Activated CD4-positive, CD25-positive, alpha-beta regulatory T cell (primary cell): ENCODE measurements around the gene ERBB4.
"Not testable (repeated sequence)": the region's sequence is repeated elsewhere in the genome, so short reads cannot be mapped to it uniquely, and the experiment has no call there.

Experiments used
- DNase-seq, 4 experiments: peaks; one replicate each; lab custom pipeline; 2025; lab: John Stamatoyannopoulos, UW

The ERBB4 gene

DNA sequence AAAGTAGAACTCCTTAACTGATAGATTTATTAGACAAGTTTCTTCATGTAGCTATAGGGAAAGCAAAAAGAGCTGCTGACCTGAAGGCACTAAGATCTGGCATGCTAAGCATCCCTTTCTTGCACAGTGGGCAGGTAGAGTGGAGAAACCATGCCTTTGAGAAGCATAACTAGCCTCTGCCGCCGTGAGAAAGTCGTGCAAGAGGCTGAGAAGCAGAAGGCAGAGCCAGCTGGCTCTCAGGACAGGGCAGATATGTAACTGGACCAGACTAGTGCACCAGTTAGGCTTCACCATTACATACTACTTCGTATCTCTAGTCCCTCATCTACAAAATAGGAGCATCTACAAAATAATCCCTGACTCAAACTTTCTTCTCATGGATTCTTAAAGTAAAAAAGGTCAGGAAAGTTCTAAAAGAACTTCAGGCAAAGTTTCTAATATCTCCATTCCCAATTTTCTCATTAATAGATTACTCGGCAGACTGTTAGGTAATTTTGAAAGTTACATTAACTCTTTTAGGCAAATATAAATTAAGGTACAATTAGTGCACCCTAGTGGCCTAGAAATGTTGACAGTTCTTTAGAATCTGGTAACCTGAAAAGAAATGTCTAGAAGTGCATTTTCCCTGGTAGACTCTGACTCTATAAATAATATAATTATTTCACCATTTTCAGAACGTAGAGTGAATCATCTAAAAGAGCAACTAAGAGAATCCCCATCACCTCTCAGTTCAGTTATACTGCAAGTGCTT is 10.3 kb downstream of the ERBB4 start:
- no peak for DNase-seq

DNA sequence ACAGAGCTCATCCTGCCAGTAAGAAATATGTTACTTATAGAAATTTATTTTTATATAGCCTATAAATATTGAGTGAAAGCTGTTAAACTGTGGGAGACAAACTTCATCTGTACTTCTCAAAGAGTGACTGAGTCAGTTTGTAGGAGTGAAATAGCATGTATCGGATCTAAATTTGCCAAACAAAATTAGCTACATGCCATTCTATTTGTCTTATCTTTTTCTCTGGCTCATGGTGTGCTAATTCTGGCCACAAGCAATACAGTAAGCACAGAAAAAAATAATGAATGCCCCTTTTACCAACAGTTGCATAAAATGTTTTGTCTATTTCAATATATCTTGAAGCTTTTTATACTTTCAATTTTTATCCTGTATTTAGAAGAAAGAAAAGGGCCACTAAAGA is 12.5 kb downstream of the ERBB4 start:
- DNase-seq, result no peak

- no peak for DNase-seq
Observed at GRCh38 chr2:212523756-212524155, 14.8 kb downstream of the ERBB4 start.

DNA sequence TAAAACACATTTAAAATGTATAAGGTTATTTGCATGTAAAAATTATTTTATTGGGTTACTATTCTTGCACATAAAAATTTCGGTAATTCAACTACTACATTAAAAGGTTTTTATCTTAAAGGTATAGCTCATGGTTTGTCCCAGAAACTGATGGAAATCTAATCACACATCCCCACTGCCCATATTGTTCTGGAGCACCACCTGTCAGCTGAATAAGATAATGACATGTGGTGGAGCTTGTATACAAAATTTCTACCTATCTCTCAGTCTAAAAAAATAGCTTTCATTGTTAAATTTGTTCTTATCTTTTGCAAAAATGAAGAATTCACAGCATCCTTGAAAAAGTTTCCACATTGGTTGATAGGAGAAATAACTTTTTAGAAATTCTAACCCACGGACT is 18.3 kb downstream of the ERBB4 start:
- DNase-seq, result no peak

DNA sequence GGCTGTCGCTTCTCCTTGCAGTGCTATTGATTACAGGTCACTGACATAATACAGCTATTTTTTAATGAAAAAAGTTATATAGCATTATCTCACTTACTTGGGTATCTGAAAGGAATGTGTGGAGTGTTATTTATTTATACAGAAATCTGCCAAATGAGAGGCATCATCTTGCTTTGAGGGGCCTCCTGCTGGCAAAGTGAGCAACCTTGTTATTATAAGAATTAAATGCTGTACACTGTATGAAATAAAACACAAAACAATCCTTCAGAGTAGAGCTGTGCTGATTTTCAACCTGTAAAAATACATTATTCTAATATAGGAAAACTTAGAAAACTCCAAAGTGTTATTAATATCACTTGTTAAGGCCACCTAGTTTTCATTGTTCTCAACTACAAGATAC is 20.9 kb downstream of the ERBB4 start:
- no peak for DNase-seq

GRCh38 chr2:212505586-212505985 is 33.0 kb downstream of the ERBB4 start:
- no peak for DNase-seq

DNA sequence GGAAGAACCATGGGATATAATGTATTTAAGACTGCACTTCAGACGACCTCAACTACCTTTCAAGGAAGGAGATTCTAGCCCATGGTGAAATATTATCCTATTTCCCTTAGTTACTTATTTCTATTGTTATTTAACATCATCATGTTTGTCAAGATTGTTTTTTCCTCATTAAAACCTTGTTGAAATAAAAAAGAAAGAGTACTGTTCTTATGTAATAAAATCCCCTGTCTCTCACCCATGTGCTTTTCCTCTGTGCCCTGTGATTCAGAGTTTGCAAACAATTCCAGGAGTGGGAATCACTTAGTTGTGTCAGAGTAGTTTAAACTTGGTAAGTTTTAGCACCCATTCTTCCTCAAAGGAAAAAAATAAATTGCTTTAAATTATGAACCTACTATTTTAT is 43.6 kb downstream of the ERBB4 start:
- no peak for DNase-seq

- no peak for DNase-seq
Observed at GRCh38 chr2:212494418-212495020, 44.1 kb downstream of the ERBB4 start.

GRCh38 chr2:212489719-212490346 is 48.8 kb downstream of the ERBB4 start:
- no peak for DNase-seq

- DNase-seq, result no peak
Observed at GRCh38 chr2:212488611-212489010, 50.0 kb downstream of the ERBB4 start.

- DNase-seq, result no peak
Observed at GRCh38 chr2:212484563-212485080, 54.0 kb downstream of the ERBB4 start.

GRCh38 chr2:212480447-212480846 is 58.2 kb downstream of the ERBB4 start:
- DNase-seq, result no peak

- DNase-seq, result no peak
Observed at GRCh38 chr2:212477571-212477970, 61.0 kb downstream of the ERBB4 start.

DNA sequence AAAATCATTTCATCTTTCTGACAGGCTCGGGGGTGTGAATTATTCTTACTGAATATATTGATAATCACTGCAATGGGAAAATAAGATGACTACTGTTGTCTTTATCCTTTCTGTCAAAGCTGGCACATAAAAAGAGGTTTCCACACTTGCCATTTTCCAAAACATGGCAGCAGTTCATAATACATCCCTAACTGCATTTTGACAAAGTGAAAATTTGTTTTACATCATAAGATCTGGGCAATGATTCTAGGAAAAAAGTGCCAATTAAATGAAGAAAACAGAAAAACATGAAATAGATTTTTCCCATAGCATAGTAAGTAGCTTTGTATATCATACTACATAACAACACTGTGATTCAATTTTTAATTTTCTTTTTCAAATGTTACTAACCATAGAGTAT is 65.4 kb downstream of the ERBB4 start:
- DNase-seq, result no peak

DNA sequence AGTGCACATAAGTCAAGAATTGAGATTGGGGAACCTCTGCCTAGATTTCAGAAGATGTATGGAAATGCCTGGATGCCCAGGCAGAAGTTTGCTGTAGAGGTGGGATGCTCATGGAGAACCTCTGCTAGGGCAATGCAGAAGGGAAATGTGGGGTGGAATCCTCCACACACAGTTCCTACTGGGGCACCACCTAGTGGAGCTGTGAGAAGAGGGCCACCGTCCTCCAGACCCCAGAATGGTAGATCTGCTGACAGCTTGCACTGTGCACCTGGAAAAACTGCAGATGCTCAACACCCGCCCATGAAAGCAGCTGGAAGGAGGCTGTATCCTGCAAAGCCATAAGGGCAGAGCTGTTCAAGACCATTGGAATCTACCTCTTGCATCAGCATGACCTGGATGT is 71.1 kb downstream of the ERBB4 start:
- not testable (repeated sequence) for DNase-seq

DNA sequence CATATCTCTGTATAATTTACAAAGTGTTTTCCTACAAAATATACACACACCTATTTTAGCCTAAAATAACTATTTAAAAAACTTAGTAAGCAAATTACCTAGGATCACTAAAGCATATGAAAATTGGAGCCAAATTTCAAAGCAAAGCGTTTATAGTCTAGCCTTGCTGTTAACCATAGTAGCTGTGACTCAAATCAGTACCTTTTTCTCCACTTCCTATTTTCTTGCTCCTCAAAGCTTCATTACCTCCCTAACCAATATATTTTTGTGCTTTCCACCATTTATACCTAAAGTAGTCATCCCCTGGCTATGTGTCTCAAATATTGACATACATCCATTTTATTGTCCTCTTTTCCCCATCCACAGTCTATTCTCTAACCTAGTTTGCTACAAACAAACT is 73.1 kb downstream of the ERBB4 start:
- no peak for DNase-seq

DNA sequence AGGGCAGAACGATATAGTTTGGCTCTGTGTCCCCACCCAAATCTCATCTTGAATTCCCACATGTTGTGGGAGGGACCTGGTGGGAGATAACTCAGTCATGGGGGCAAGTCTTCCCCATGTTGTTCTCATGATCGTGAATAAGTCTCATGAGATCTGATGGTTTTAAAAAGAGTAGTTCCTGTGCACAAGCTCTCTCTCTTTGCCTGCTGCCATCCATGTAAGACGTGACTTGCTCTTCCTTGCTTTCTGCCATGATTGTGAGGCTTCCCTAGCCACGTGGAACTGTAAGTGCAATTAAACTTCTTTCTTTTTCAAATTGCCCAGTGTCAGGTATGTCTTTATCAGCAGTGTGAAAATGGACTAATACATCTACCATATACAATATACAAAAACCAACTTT is 76.9 kb downstream of the ERBB4 start:
- DNase-seq, result not testable (repeated sequence)

DNA sequence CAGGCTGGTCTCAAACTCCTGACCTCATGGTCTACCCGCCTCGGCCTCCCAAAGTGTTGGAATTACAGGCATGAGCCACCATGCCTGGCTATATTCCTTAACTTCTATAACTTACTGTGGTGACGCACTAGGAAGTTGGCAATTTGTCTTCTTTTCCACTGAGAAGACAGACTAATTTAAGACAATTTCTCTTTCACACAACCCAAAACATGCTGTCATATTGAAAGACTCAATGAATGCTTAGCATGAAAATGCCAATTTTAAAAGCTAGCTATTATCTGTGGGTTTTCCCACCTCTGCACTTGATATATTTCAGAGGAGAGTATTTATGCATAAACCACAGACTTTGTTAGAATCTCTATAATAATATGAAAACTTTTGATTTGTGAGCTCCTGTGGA is 84.5 kb downstream of the ERBB4 start:
- no peak for DNase-seq

- no peak for DNase-seq
Observed at GRCh38 chr2:212451786-212452231, 86.8 kb downstream of the ERBB4 start.

DNA sequence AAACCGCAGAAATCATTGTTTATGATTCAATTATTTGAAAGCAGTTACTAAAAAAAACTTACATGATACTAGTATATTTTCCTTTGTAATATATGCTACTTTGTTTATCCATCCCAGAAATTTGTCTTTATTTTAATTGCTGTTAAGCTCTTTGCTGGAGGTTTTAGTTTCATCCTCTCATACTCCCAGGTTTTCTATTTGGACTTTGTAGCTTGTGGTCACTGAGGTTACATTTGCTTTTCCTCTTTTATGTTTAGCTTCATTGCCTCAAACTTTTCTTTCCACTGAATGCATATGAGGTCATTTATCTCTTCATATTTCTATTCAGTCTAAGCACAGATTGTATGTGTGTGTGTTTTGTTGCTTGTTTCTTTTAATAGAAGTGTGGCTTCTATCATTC is 89.9 kb downstream of the ERBB4 start:
- no peak for DNase-seq

DNA sequence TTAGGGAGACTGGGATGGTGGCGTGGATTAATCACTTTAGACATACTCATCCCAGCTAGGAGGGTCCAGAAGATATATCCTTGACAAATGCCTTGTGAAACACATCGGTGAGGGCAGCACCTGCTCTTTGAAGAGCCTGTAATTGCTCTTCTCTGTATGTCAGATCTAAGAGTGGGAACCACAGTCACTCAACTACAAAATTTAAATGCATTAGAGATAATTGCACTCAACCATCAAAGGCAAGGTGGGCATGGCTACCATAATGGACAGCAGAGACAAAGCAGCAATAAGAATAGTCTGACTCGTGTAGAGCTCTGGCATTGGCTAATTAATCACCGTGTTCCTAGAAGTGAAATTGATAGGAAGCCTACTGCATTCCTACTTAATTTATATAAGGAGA is 96.8 kb downstream of the ERBB4 start:
- no peak for DNase-seq

- no peak for DNase-seq
Observed at GRCh38 chr2:212441141-212441540, 97.5 kb downstream of the ERBB4 start.
